ENCODE data around the gene GLDN.

The GLDN gene

DNA sequence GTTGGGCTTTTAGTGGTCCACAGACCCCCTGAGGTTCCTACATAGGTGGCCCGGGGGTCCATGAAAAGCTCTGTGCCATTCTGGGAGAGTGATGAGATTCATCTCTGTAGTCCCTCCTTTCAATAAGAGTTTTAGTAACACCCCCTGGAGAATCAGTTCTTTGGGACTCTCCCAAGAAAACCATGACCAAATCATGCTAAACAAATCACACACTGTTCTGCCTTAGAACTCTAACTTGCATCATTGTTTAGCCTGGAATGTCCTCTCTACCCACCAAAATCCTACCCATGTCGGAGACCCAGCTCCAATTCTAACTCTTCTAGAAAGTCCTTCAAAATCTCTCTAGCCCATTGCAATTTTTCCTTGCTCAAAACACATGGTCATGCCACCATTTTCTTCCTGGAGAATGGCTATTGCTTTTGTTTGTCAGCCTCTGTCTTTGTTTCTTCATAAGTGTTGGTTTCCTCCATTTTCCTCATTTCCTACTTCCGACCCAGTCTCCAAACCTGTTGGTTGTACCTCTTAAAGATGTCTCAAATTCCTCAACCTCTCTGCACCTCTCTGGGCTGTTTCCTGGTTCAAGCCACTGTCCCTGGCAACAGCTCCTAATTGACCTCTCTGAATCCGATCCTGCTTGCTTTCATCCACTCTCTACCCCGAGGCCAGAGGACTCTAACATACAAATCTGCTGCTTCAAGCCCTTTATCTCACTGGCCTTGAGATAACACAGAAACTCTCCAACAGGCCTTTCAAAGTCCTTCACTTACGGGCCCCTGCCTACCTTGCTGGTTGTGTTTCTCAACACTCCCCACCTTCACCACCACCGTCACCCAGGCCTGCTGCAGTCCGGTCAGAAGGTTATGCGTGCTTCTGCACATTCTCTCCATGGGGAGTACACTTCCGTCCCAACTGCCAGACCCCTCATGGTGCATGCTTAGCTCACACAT lies 26.8 kb upstream of the GLDN start:
- H2AFZ ChIP-seq (ENCODE audit: low read depth, low read length): no peak overlapping the region
- no peaks in the 10 kb centered on the region for H3K9me3 ChIP-seq (ENCODE audit: low read length)
- H3K27me3 ChIP-seq (ENCODE audit: insufficient read depth, low read length): no peaks in the 10 kb centered on the region
- no peak overlapping the region for H3K4me3 ChIP-seq (ENCODE audit: low read length)
- H3K36me3 ChIP-seq (ENCODE audit: insufficient read depth, low read length): no peaks in the 10 kb centered on the region
- no peaks in the 10 kb centered on the region for H3K4me1 ChIP-seq (ENCODE audit: insufficient read depth, low read length)

DNA sequence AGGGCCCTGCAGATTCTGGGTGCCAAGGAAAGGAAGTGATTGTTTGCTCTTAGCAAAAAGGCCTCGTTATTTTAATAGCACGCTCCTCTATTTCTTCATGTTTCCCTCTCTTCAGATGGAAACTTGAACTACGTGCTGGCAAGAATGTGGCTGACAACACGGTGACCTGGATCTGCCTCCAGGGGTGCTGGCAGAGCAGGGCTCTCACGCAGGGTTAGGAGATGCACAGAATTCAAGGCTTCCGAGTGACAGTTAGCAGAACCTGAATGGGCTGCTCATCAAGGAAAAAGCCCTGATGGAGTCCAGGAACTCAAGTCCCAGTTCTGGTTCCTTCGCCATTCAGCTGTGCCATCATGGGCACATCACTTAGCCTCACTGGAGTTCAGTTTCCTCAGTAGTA lies 25.7 kb upstream of the GLDN start:
- Histone ChIP-seq H3K27me3 (ENCODE audit: insufficient read depth, low read length) (no peaks in the 10 kb centered on the region), H3K4me3 (ENCODE audit: low read length) (no peak overlapping the region), H2AFZ (ENCODE audit: low read depth, low read length) (no peak overlapping the region), H3K9me3 (ENCODE audit: low read length) (no peaks in the 10 kb centered on the region), H3K4me1 (ENCODE audit: insufficient read depth, low read length) (no peaks in the 10 kb centered on the region), H3K36me3 (ENCODE audit: insufficient read depth, low read length) (no peaks in the 10 kb centered on the region)

DNA sequence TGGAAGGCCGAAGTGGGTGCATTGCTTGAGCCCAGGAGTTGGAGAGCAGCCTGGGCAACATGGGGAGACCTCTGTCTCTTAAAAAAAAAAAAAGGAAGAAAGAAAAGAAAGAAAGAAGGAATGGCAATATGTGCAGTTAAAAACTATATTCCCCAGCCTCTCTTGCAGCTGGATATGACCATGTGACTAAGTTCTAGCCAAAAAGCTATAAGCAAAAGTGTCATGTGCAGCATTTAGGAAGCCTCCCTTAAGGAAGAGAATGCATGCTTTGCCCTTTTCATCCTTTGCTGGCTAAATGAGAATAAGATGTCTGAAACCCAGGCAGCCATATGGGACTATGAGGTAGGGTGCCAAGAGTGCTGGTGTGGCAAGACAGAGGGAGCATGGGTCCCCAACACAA lies 24.8 kb upstream of the GLDN start:
- no peaks in the 10 kb centered on the region for H3K9me3 ChIP-seq (ENCODE audit: low read length)
- H3K36me3 ChIP-seq (ENCODE audit: insufficient read depth, low read length): no peaks in the 10 kb centered on the region
- H3K4me3 ChIP-seq (ENCODE audit: low read length): no peak overlapping the region
- H2AFZ ChIP-seq (ENCODE audit: low read depth, low read length): no peak overlapping the region
- no peaks in the 10 kb centered on the region for H3K27me3 ChIP-seq (ENCODE audit: insufficient read depth, low read length)
- no peaks in the 10 kb centered on the region for H3K4me1 ChIP-seq (ENCODE audit: insufficient read depth, low read length)

DNA sequence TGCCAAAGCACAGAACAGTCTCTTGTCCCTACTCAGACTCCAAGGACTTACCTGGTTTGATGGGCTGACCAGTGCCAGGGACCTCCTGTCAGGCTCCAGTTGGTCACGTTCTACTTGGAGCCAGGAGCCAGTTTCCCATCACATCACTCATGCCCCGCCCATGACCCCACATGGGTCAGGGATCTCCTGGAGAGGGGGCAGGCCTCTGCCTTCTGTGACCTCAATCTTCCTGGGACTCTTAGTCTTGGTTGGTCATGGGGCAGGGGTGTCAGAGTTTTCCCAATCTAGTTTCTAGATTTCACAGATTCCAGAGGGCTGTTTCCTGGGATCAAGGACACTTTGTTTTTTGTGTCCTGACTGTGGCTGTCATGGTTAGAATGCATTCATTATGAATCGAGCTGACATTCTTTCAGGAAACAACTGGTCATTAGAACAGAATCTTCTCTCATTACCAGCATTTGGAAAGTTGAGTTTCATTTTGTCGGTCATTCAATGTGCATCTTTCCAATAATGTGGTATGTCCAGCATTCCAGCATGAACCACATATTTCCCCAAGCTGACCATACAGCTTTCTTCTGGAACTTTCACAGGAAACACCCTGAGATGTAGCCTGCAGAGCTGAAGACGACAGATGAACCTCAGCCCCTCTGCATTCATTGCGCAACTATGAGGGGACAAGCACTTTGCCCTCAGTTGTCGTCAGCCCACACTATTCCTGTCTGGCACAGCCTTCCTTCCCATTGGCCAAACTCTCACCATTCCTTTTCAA lies 22.9 kb upstream of the GLDN start:
- H3K9me3 ChIP-seq (ENCODE audit: low read length): no peaks in the 10 kb centered on the region
- no peaks in the 10 kb centered on the region for H3K4me1 ChIP-seq (ENCODE audit: insufficient read depth, low read length)
- H3K36me3 ChIP-seq (ENCODE audit: insufficient read depth, low read length): no peaks in the 10 kb centered on the region
- no peak overlapping the region for H2AFZ ChIP-seq (ENCODE audit: low read depth, low read length)
- H3K27me3 ChIP-seq (ENCODE audit: insufficient read depth, low read length): no peaks in the 10 kb centered on the region
- H3K4me3 ChIP-seq (ENCODE audit: low read length): no peak overlapping the region

DNA sequence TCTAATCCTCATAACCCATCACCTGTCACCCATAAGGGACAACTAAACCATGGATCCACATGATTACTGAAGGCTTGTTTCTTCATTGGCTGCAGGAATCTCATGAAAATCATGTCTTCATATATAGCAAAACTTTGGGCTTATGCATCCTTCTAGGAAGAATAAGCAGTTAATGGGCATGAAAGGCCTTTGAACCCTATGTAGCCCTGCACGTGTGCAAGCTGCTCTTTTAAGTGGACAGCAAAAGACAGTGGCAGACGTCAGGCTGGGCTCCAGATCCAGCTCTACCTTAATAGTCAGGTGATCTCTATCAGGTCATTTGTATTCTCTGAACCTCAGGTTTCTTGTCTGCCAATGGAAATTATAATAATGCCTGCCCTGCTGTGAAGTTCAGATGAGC lies 21.9 kb upstream of the GLDN start:
- no peaks in the 10 kb centered on the region for H3K27me3 ChIP-seq (ENCODE audit: insufficient read depth, low read length)
- no peak overlapping the region for H3K4me3 ChIP-seq (ENCODE audit: low read length)
- H2AFZ ChIP-seq (ENCODE audit: low read depth, low read length): no peak overlapping the region
- no peaks in the 10 kb centered on the region for H3K9me3 ChIP-seq (ENCODE audit: low read length)
- no peaks in the 10 kb centered on the region for H3K36me3 ChIP-seq (ENCODE audit: insufficient read depth, low read length)
- no peaks in the 10 kb centered on the region for H3K4me1 ChIP-seq (ENCODE audit: insufficient read depth, low read length)

DNA sequence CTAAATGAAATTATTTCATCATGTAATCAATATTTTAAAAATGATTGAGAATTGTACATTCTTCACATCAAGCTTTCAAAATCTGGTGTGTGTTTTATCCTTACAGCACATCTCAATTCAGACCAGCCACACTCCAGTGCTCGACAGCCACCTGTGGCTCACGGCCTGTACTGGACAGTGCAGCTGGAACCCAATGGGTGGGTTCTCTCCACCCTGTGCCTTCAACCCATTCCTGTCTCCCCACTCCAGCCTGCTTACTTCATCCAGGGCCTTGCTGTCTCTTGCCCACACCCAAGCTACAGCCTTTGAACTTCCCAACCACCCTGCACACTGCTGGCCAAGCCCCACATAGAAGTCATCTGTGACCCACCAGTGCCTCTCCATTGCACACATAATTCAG lies 20.6 kb upstream of the GLDN start:
- Histone ChIP-seq H3K36me3 (ENCODE audit: insufficient read depth, low read length) (no peaks in the 10 kb centered on the region), H2AFZ (ENCODE audit: low read depth, low read length) (no peak overlapping the region), H3K9me3 (ENCODE audit: low read length) (no peaks in the 10 kb centered on the region), H3K4me1 (ENCODE audit: insufficient read depth, low read length) (no peaks in the 10 kb centered on the region), H3K27me3 (ENCODE audit: insufficient read depth, low read length) (no peaks in the 10 kb centered on the region), H3K4me3 (ENCODE audit: low read length) (no peak overlapping the region)

DNA sequence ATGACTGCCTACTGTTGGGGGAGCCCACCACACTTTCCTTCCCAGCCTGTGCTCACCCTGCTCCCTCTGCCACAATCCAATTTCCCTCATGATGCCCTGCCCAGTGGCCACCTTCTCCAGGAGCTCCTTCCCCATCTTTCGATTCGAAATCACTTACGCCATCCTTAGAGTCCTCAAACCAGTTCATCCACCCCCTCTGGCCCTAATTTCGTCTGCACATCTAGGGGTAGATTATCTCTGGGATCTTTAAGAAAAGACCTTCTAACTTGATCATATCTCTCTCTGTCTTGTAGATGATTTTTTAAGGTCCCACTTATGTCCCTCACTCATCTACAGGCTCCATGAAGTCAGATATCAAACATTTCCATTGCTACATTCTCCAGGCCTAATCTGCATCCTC lies 20.1 kb upstream of the GLDN start:
- no peak overlapping the region for H3K4me3 ChIP-seq (ENCODE audit: low read length)
- no peaks in the 10 kb centered on the region for H3K4me1 ChIP-seq (ENCODE audit: insufficient read depth, low read length)
- no peaks in the 10 kb centered on the region for H3K36me3 ChIP-seq (ENCODE audit: insufficient read depth, low read length)
- no peaks in the 10 kb centered on the region for H3K27me3 ChIP-seq (ENCODE audit: insufficient read depth, low read length)
- H2AFZ ChIP-seq (ENCODE audit: low read depth, low read length): no peak overlapping the region
- H3K9me3 ChIP-seq (ENCODE audit: low read length): no peaks in the 10 kb centered on the region

DNA sequence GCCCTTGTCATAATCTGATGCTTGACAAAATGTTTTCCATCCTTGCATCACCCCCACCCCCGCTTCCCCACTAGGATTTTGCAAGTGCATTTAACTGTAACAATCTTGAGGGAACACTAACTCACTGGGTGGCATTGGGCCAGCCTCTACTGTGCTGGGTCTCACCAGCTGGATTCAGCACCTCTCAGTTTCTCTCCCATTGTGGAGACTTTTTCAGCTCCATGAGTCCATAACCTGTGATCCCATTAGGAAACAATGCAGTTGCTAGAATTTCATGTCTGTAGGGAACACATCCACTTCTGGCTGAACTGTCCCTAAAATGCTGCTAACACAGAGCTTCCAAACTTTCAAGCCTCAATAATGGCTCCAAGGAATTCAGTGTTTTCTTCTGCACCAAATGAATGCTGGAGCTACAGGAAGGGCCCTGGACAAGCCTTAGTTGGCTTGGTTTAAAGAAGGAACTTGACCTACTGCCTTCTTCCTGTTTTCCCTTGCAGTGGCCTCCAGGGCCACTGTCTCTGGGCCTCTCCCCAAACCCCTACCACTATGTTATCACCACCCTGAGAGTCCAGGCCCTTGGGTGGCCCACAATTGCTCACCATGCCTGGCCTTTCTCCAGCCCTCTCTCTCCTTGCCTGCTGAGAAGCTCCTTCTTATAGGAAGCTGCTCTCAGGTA lies 18.7 kb upstream of the GLDN start:
- Histone ChIP-seq H2AFZ (ENCODE audit: low read depth, low read length) (no peak overlapping the region), H3K9me3 (ENCODE audit: low read length) (no peaks in the 10 kb centered on the region), H3K36me3 (ENCODE audit: insufficient read depth, low read length) (no peaks in the 10 kb centered on the region), H3K4me1 (ENCODE audit: insufficient read depth, low read length) (no peaks in the 10 kb centered on the region), H3K27me3 (ENCODE audit: insufficient read depth, low read length) (no peaks in the 10 kb centered on the region), H3K4me3 (ENCODE audit: low read length) (no peak overlapping the region)

DNA sequence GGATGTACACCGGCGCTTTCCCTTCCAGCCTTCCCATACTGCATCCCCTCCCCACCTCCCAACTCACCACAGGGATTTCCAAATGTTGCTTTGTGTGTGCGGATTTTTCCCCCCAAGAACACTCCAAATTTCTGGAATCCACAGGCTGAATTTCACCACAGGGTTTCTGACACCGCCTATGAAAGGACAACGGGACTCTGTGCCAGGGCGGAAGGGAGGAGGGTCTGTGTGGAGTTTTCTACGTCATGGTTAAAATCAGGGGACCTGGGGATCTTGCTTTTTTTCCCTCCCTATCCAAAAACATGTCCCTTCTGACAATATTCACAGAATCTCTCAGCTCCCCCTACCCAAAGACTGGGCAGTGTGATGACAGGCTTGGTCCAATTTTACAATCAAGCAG lies 17.7 kb upstream of the GLDN start:
- H3K36me3 ChIP-seq (ENCODE audit: insufficient read depth, low read length): no peaks in the 10 kb centered on the region
- H3K4me3 ChIP-seq (ENCODE audit: low read length): no peak overlapping the region
- no peaks in the 10 kb centered on the region for H3K9me3 ChIP-seq (ENCODE audit: low read length)
- H2AFZ ChIP-seq (ENCODE audit: low read depth, low read length): no peak overlapping the region
- no peaks in the 10 kb centered on the region for H3K27me3 ChIP-seq (ENCODE audit: insufficient read depth, low read length)
- H3K4me1 ChIP-seq (ENCODE audit: insufficient read depth, low read length): no peaks in the 10 kb centered on the region

DNA sequence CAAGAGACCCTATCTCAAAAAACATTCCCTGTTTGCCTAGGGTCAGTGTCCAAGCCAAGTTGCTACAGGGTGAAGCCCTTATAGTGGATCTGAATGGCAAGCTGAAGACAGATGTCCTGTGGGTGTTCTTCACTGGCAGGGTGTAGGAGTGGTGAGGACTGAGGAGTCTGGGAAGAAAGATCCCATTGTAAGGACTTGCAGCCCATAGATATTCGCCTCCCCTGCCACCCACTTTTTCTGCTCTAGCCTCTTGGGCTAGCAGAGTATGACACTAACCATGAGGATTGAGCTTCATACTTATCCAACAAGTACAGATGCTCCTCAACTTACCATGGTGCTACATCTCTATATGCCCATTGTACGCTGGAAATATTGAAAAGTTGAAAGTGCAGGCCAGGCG lies 16.3 kb upstream of the GLDN start:
- Histone ChIP-seq H2AFZ (ENCODE audit: low read depth, low read length) (no peak overlapping the region), H3K27me3 (ENCODE audit: insufficient read depth, low read length) (no peaks in the 10 kb centered on the region), H3K4me1 (ENCODE audit: insufficient read depth, low read length) (no peaks in the 10 kb centered on the region), H3K36me3 (ENCODE audit: insufficient read depth, low read length) (no peaks in the 10 kb centered on the region), H3K4me3 (ENCODE audit: low read length) (no peak overlapping the region), H3K9me3 (ENCODE audit: low read length) (no peaks in the 10 kb centered on the region)

DNA sequence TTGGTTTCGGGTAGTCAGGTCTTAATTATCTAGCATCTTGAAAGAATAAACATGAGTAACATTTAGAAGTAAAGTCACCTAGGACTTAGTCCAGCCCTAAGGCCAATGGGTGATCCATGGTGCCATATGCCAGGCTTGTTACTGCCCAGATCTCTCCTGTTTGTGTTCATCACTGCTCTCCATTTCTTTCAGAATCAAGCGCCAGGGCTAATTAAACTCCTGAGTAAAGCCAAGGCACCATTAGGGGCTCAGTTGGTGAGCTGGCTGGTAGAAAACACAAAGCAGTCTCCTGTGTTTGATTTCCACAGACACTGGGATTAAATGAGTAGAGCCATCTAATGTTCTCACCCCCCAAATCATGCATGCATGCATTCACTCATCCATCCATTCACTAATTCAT lies 14.4 kb upstream of the GLDN start:
- Histone ChIP-seq H3K4me1 (ENCODE audit: insufficient read depth, low read length) (no peaks in the 10 kb centered on the region), H3K9me3 (ENCODE audit: low read length) (no peaks in the 10 kb centered on the region), H3K27me3 (ENCODE audit: insufficient read depth, low read length) (no peaks in the 10 kb centered on the region), H3K4me3 (ENCODE audit: low read length) (no peak overlapping the region), H2AFZ (ENCODE audit: low read depth, low read length) (no peak overlapping the region), H3K36me3 (ENCODE audit: insufficient read depth, low read length) (no peaks in the 10 kb centered on the region)

DNA sequence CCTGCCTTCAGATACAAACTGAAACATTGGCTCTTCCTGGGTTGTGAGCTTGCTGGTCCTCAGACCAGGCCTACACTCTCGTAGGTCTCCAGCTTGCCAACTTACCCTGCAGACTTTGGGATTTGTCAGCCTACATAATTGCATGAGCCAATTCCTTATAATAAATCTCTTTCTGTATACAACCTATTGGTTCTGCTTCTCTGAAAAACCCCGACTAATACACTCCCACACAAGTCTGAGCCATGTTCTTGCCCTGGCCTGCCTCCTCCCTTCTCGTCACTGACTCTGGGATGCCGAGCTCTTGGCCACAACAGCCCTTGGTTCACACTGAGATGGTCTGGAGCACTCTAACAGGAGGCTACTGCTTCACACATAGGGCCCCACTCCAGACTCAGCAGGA lies 12.5 kb upstream of the GLDN start:
- Histone ChIP-seq H3K4me1 (ENCODE audit: insufficient read depth, low read length) (no peaks in the 10 kb centered on the region), H3K36me3 (ENCODE audit: insufficient read depth, low read length) (no peaks in the 10 kb centered on the region), H3K9me3 (ENCODE audit: low read length) (no peaks in the 10 kb centered on the region), H3K27me3 (ENCODE audit: insufficient read depth, low read length) (no peaks in the 10 kb centered on the region), H3K4me3 (ENCODE audit: low read length) (no peak overlapping the region), H2AFZ (ENCODE audit: low read depth, low read length) (no peak overlapping the region)

DNA sequence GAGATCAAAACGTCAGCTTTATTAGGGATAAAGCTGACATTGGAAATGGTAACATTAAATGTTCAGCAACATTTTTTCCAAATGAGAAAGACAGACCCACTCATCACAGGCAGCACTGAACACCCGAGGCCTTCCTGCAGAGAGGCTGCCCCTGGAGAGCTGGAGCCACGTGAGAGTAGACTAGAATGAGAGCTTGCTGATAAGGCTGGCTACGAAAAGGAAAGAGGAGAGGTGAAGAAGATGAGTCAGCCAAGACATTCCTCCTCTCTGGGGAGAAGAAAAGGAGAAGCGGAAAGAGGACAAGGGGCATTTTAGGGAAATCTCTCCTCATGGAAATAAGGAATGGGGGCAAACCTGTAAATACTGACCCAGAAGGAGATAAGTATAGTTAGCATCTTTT lies 10.3 kb upstream of the GLDN start:
- Histone ChIP-seq H3K36me3 (ENCODE audit: insufficient read depth, low read length) (no peaks in the 10 kb centered on the region), H3K9me3 (ENCODE audit: low read length) (no peaks in the 10 kb centered on the region), H2AFZ (ENCODE audit: low read depth, low read length) (no peak overlapping the region), H3K27me3 (ENCODE audit: insufficient read depth, low read length) (no peaks in the 10 kb centered on the region), H3K4me3 (ENCODE audit: low read length) (no peak overlapping the region), H3K4me1 (ENCODE audit: insufficient read depth, low read length) (no peaks in the 10 kb centered on the region)
